T-helper 1 cell (primary cell): ENCODE data around the gene GRHL3.

Experiments
- DNase-seq, 5 donors: peaks; one replicate each; pipeline ENCODE4 v3.0.0-alpha.2; 2012 to 2020

Gene GRHL3

DNA sequence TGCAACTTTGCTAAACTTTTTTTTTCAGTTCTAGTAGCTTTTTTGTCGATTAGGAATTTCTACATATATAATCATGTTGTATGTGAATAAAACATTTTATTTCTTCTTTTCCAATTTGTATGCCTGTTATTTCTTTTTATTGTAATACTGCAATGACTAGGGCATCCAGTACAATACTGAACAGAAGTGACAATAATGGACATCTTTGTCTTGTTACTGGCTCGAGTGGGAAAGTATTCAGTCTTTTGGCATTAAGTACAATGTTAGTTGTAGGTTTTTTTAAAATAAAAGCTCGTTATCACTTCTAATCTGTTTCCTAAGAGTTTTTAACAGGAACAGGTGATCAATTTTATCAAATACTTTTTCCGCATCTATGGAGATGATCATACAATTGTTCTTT is 84.6 kb downstream of the GRHL3 start:
- no peak for DNase-seq
